ENCODE measurements around the gene PCMTD2. TPM values are rescaled to one million over a fixed set of nuclear protein-coding genes. Genes with fewer than 3 reads are reported as not detected.

PCMTD2 gene
- total and polyA plus RNA-seq, 2 of the 8 experiments (the other 6 are each of a cell fraction or from before 2014, with no cell fraction given) = 21.4 to 55.1 TPM

- TF ChIP-seq ATF2 (IDR thresholded peaks at IDR 0.05; ENCODE audit: low read length) (no peak), MAFK (IDR thresholded peaks at IDR 0.05; ENCODE audit: low read depth, low read length) (no peak)
Measured at GRCh38 chr20:64206614-64207013, 48.9 kb upstream of the PCMTD2 start (continued).
